Right lobe of liver (tissue), 4 donors: Measurements from ENCODE around the gene LUC7L2.

Experiments
- CTCF ChIP-seq, 4 donors: fragments of 200-600 bp in 3 of 4; fragments of 450-650 bp in 1 of 4; IDR thresholded peaks; one replicate each; pipeline versions ENCODE4 v1.5.1 to v1.8.0; 2016 to 2022; ENCODE audit warnings: antibody characterized with exemption in 4 of 4, mild to moderate bottlenecking in 2 of 4
- POLR2A ChIP-seq: fragments of 450-650 bp; IDR thresholded peaks from one replicate; pipeline ENCODE4 v1.6.1; 2017; ENCODE audit warnings: antibody characterized with exemption, mild to moderate bottlenecking
- donor health status: DM: no; HTN: no; CAD: no.
- donor health status: DM: no; HTN: no; CAD: no.
- donor health status: DM: no; HTN: yes; CAD: no.

- TF ChIP-seq CTCF (IDR thresholded peaks at IDR 0.05) (no peak), POLR2A (no peak)
These were observed 86.6 kb downstream of the LUC7L2 start for GRCh38 chr7:139446051-139446890.
